ENCODE results near the gene ZBTB14. TPM values are rescaled to one million over a fixed set of nuclear protein-coding genes. Genes with fewer than 3 reads are reported as not detected.

Gene ZBTB14
- total RNA-seq, 2 experiments from 2014 or later, result 20.1 to 20.2 TPM

GRCh38 chr18:5295981-5296705, 617 bp upstream of the ZBTB14 start:
- ChIA-PET POLR2A (interaction anchor here (0.6 to 6.4 kb wide), 8 partner anchors 9 to 63 kb away, joined by 3 to 101 read pairs (median 4); no protein-coding TSS in a partner anchor), CTCF (interaction anchor here (3.9 kb wide), 1 partner anchor 59 kb away, joined by 19 read pairs; no protein-coding TSS in a partner anchor)

GRCh38 chr18:5294457-5295230, 882 bp downstream of the ZBTB14 start:
- ChIA-PET CTCF (interaction anchor here (1.4 to 3.9 kb wide), 2 partner anchors 14 to 57 kb away, joined by 3 to 19 read pairs; no protein-coding TSS in a partner anchor), POLR2A (interaction anchor here (0.6 to 6.4 kb wide), 5 partner anchors 10 to 57 kb away, joined by 3 to 101 read pairs (median 3); no protein-coding TSS in a partner anchor)

- POLR2A ChIA-PET, result interaction anchor here (0.9 to 6.4 kb wide), 2 partner anchors 54 to 57 kb away, joined by 3 to 101 read pairs; no protein-coding TSS in a partner anchor
- CTCF ChIA-PET, result interaction anchor here (1.4 to 3.9 kb wide), 2 partner anchors 15 to 56 kb away, joined by 3 to 19 read pairs; no protein-coding TSS in a partner anchor
Measured at GRCh38 chr18:5294113-5294456, 1.4 kb downstream of the ZBTB14 start.

GRCh38 chr18:5288517-5288935, 7.0 kb downstream of the ZBTB14 start:
- POLR2A ChIA-PET, result no interaction called here
- CTCF ChIA-PET, result no interaction called here

GRCh38 chr18:5287854-5288253, 7.7 kb downstream of the ZBTB14 start:
- POLR2A ChIA-PET, result no interaction called here
- CTCF ChIA-PET, result no interaction called here

GRCh38 chr18:5286525-5286924, 9.0 kb downstream of the ZBTB14 start:
- POLR2A ChIA-PET, result no interaction called here
- CTCF ChIA-PET, result no interaction called here

- POLR2A ChIA-PET, result no interaction called here
- CTCF ChIA-PET, result no interaction called here
Measured at GRCh38 chr18:5285326-5285725, 10.2 kb downstream of the ZBTB14 start.

- ChIA-PET CTCF (no interaction called here), POLR2A (no interaction called here)
Measured at GRCh38 chr18:5284808-5285207, 10.7 kb downstream of the ZBTB14 start.

- POLR2A ChIA-PET, result interaction anchor here (0.7 to 0.8 kb wide), 2 partner anchors 13 to 14 kb away, joined by 3 read pairs; partner anchors contain the start of gene ZBTB14
- CTCF ChIA-PET, result no interaction called here
Measured at GRCh38 chr18:5282770-5283169, 12.8 kb downstream of the ZBTB14 start.

- CTCF ChIA-PET, result no interaction called here
- POLR2A ChIA-PET, result no interaction called here
Measured at GRCh38 chr18:5276947-5277346, 18.6 kb downstream of the ZBTB14 start.

GRCh38 chr18:5275872-5276271, 19.7 kb downstream of the ZBTB14 start:
- ChIA-PET POLR2A (no interaction called here), CTCF (no interaction called here)

- CTCF ChIA-PET, result no interaction called here
- POLR2A ChIA-PET, result no interaction called here
Measured at GRCh38 chr18:5268874-5269273, 26.7 kb downstream of the ZBTB14 start.

GRCh38 chr18:5266721-5267120, 28.8 kb downstream of the ZBTB14 start:
- ChIA-PET POLR2A (no interaction called here), CTCF (no interaction called here)

GRCh38 chr18:5253910-5254309, 41.6 kb downstream of the ZBTB14 start:
- ChIA-PET POLR2A (no interaction called here), CTCF (no interaction called here)

- POLR2A ChIA-PET, result no interaction called here
- CTCF ChIA-PET, result no interaction called here
Measured at GRCh38 chr18:5251117-5251516, 44.4 kb downstream of the ZBTB14 start.

- ChIA-PET POLR2A (no interaction called here), CTCF (no interaction called here)
Measured at GRCh38 chr18:5250603-5251002, 44.9 kb downstream of the ZBTB14 start.

GRCh38 chr18:5244941-5245340, 50.6 kb downstream of the ZBTB14 start:
- ChIA-PET POLR2A (no interaction called here), CTCF (no interaction called here)

GRCh38 chr18:5239447-5239846, 56.1 kb downstream of the ZBTB14 start:
- POLR2A ChIA-PET, result no interaction called here
- CTCF ChIA-PET, result no interaction called here
